B cell (primary cell): Measurements from ENCODE around the gene GALNT18.
"Not testable (repeated sequence)": the region's sequence is repeated elsewhere in the genome, so short reads cannot be mapped to it uniquely, and the experiment has no call there.

ENCODE experiments used
- EZH2 ChIP-seq: IDR thresholded peaks from 2 replicates; pipeline ENCODE4 v1.6.1; 2012; ENCODE audit warnings: borderline replicate concordance, low read depth, mild to moderate bottlenecking, moderate library complexity, low read length; ENCODE audit not compliant: insufficient read depth, poor library complexity, severe bottlenecking
- TF ChIP-seq, protein P1 (sequence below): fragments of 200-600 bp; IDR thresholded peaks from one replicate; pipeline ENCODE4 v1.8.0; 2022; ENCODE audit warnings: antibody characterized with exemption, mild to moderate bottlenecking

DNA sequence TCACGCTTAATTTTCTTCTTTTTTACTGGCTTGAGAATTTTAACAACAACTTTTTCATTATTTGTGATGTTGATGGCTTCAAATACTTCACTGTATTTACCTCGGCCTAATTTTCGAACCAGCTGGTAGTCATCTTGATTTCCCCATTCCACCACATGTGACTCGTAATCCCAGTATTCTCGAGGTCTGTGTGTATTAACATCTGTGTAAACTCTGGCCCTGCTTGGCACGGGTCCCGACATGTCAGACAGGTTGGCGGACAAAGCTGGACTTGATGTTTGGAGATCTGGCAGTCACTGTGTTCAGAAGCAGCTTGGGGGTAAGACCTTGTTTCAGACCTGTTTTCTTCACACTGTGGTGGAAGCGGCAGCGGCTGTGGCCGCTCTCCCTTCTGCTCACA lies 268.9 kb downstream of the GALNT18 start, which contains the start of gene CSNK2A3:
- not testable (repeated sequence) for TF ChIP-seq EZH2
- TF ChIP-seq, protein P1, sequence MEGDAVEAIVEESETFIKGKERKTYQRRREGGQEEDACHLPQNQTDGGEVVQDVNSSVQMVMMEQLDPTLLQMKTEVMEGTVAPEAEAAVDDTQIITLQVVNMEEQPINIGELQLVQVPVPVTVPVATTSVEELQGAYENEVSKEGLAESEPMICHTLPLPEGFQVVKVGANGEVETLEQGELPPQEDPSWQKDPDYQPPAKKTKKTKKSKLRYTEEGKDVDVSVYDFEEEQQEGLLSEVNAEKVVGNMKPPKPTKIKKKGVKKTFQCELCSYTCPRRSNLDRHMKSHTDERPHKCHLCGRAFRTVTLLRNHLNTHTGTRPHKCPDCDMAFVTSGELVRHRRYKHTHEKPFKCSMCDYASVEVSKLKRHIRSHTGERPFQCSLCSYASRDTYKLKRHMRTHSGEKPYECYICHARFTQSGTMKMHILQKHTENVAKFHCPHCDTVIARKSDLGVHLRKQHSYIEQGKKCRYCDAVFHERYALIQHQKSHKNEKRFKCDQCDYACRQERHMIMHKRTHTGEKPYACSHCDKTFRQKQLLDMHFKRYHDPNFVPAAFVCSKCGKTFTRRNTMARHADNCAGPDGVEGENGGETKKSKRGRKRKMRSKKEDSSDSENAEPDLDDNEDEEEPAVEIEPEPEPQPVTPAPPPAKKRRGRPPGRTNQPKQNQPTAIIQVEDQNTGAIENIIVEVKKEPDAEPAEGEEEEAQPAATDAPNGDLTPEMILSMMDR, result not testable (repeated sequence)
